Neural progenitor cell (in vitro differentiated cells): Measurements from ENCODE around the gene ITPRID1. TPM values are rescaled to one million over a fixed set of nuclear protein-coding genes. Genes with fewer than 3 reads are reported as not detected.
"Not testable (repeated sequence)": the region's sequence is repeated elsewhere in the genome, so short reads cannot be mapped to it uniquely, and the experiment has no call there.

Source experiments
- DNase-seq: peaks from one replicate; pipeline ENCODE4 v3.0.0-alpha.2; 2016; ENCODE audit warnings: low spot score
- H2AFZ ChIP-seq: fragments of 200-600 bp; sonication (generic); replicated peaks from 2 replicates; pipeline ENCODE4 v1.6.1; 2016; ENCODE audit warnings: antibody characterized with exemption
- H3F3A ChIP-seq: fragments of 200-600 bp; sonication (generic); 2 replicates; pipeline ENCODE4 v1.6.1; 2016; ENCODE audit warnings: antibody characterized with exemption, low read depth
- H3K27ac ChIP-seq: fragments of 200-600 bp; sonication (generic); 2 replicates; pipeline ENCODE4 v1.5.1; 2016; ENCODE audit warnings: mild to moderate bottlenecking
- H3K27me3 ChIP-seq: fragments of 200-600 bp; sonication (generic); 2 replicates; pipeline ENCODE4 v1.6.1; 2016; ENCODE audit warnings: mild to moderate bottlenecking, moderate library complexity
- H3K36me3 ChIP-seq: fragments of 200-600 bp; sonication (generic); 2 replicates; pipeline ENCODE4 v1.5.1; 2016
- H3K4me1 ChIP-seq: fragments of 200-600 bp; sonication (generic); 2 replicates; pipeline ENCODE4 v1.6.1; 2016; ENCODE audit warnings: mixed run types
- H3K4me2 ChIP-seq: fragments of 200-600 bp; sonication (generic); 2 replicates; pipeline ENCODE4 v1.6.1; 2016
- H3K4me3 ChIP-seq: fragments of 200-600 bp; sonication (generic); 2 replicates; pipeline ENCODE4 v1.5.1; 2016
- H3K79me2 ChIP-seq: fragments of 200-600 bp; sonication (generic); 2 replicates; pipeline ENCODE4 v1.6.1; 2016; ENCODE audit warnings: low read depth
- H3K9ac ChIP-seq: fragments of 200-600 bp; sonication (generic); 2 replicates; pipeline ENCODE4 v1.6.1; 2016
- H3K9me3 ChIP-seq: fragments of 200-600 bp; sonication (generic); 2 replicates; pipeline ENCODE4 v1.5.1; 2016; ENCODE audit warnings: low read depth
- H4K20me1 ChIP-seq: fragments of 200-600 bp; sonication (generic); 2 replicates; pipeline ENCODE4 v1.6.1; 2016; ENCODE audit warnings: low read depth
- H3K27ac Mint-ChIP-seq: 3 replicates; pipeline ENCODE4 v1.8.0; 2021; ENCODE audit warnings: mixed read lengths
- H3K27me3 Mint-ChIP-seq: 2 replicates; pipeline ENCODE4 v1.8.0; 2022; ENCODE audit warnings: low read depth, mild to moderate bottlenecking, inconsistent platforms, moderate library complexity, mixed read lengths; ENCODE audit not compliant: insufficient read depth
- H3K36me3 Mint-ChIP-seq: 3 replicates; pipeline ENCODE4 v1.8.0; 2021; ENCODE audit warnings: mixed read lengths
- H3K4me1 Mint-ChIP-seq: 3 replicates; pipeline ENCODE4 v1.8.0; 2021; ENCODE audit warnings: mixed read lengths
- H3K4me3 Mint-ChIP-seq: 3 replicates; pipeline ENCODE4 v1.8.0; 2021; ENCODE audit warnings: mild to moderate bottlenecking, moderate library complexity, mixed read lengths
- H3K9me3 Mint-ChIP-seq: 3 replicates; pipeline ENCODE4 v1.8.0; 2020; ENCODE audit warnings: mixed read lengths
- CTCF ChIP-seq: fragments of 200-600 bp; sonication (generic); IDR thresholded peaks from 2 replicates; pipeline ENCODE4 v1.5.1; 2017; ENCODE audit warnings: antibody characterized with exemption, mild to moderate bottlenecking
- EZH2 ChIP-seq: fragments of 200-600 bp; sonication (generic); IDR thresholded peaks from 2 replicates; pipeline ENCODE4 v1.6.1; 2017; ENCODE audit warnings: antibody characterized with exemption, mild to moderate bottlenecking, moderate library complexity
- EZH2phosphoT487 ChIP-seq: fragments of 200-600 bp; sonication (generic); IDR thresholded peaks from 2 replicates; pipeline ENCODE4 v1.6.1; 2017; ENCODE audit warnings: antibody characterized with exemption
- total RNA-seq: library from RNA; depleted of rRNA; stranded (reverse); fragments of >200 nt; gene quantifications from 2 replicates; pipeline ENCODE4 v1.2.3, GENCODE V29; 2015; ENCODE audit warnings: low replicate concordance

The ITPRID1 gene
- not detected in 2 replicates for total RNA-seq

- no peaks in the 10 kb centered on the region for H3K4me1 ChIP-seq
- TF ChIP-seq EZH2 = no peak
- no peak for TF ChIP-seq CTCF
- TF ChIP-seq EZH2phosphoT487 = no peak
- no peaks in the 10 kb centered on the region for H3K27me3 ChIP-seq
- no peaks in the 10 kb centered on the region for H3F3A ChIP-seq
- no peak within 1 kb of the TSS for H3K4me3 ChIP-seq
- Mint-ChIP-seq H3K27me3 (no peaks in the 10 kb centered on the region), H3K27ac (no peak within 1 kb of the TSS), H3K4me3 (no peak within 1 kb of the TSS), H3K9me3 (no peaks in the 10 kb centered on the region), H3K36me3 (no peaks in the 10 kb centered on the region), H3K4me1 (no peaks in the 10 kb centered on the region)
- H3K36me3 ChIP-seq = no peaks in the 10 kb centered on the region
- H3K27ac ChIP-seq = no peak within 1 kb of the TSS
- DNase-seq = no peak
- H3K4me2 ChIP-seq = no peak within 1 kb of the TSS
- no peaks in the 10 kb centered on the region for H4K20me1 ChIP-seq
- H3K9me3 ChIP-seq = no peaks in the 10 kb centered on the region
- no peaks in the 10 kb centered on the region for H3K79me2 ChIP-seq
- H3K9ac ChIP-seq = no peak within 1 kb of the TSS
- H2AFZ ChIP-seq = no peak within 1 kb of the TSS
Measured at GRCh38 chr7:31513790-31514189, at the start of gene ITPRID1. TSS of gene ITPRID1 (plus strand) at chr7:31514090. CDS start at chr7:31553025, 38,935 bp downstream.

GRCh38 chr7:31464601-31465000 lies 49.3 kb upstream of the ITPRID1 start:
- Histone ChIP-seq H3K9me3 (no peaks in the 10 kb centered on the region), H3K27ac (no peak overlapping the region), H3K4me1 (peaks cover 6% of the 10 kb centered on the region), H4K20me1 (no peaks in the 10 kb centered on the region), H3K36me3 (no peaks in the 10 kb centered on the region), H2AFZ (no peak overlapping the region), H3K27me3 (no peaks in the 10 kb centered on the region), H3K4me2 (no peak overlapping the region), H3K79me2 (no peaks in the 10 kb centered on the region), H3K4me3 (no peak overlapping the region), H3K9ac (no peak overlapping the region), H3F3A (no peaks in the 10 kb centered on the region)
- Mint-ChIP-seq H3K9me3 (no peaks in the 10 kb centered on the region), H3K36me3 (no peaks in the 10 kb centered on the region), H3K4me1 (peaks cover 9% of the 10 kb centered on the region), H3K4me3 (no peak overlapping the region), H3K27ac (no peak overlapping the region), H3K27me3 (no peaks in the 10 kb centered on the region)
- DNase-seq = no peak
- no peak for TF ChIP-seq EZH2phosphoT487

- TF ChIP-seq EZH2 (no peak), EZH2phosphoT487 (no peak), CTCF (no peak)
- Mint-ChIP-seq H3K4me1 (peaks cover 9% of the 10 kb centered on the region), H3K27me3 (no peaks in the 10 kb centered on the region), H3K9me3 (no peaks in the 10 kb centered on the region), H3K4me3 (no peak overlapping the region), H3K27ac (no peak overlapping the region), H3K36me3 (no peaks in the 10 kb centered on the region)
- Histone ChIP-seq H3K4me3 (no peak overlapping the region), H3F3A (no peaks in the 10 kb centered on the region), H3K4me1 (peaks cover 6% of the 10 kb centered on the region), H3K79me2 (no peaks in the 10 kb centered on the region), H3K4me2 (no peak overlapping the region), H3K9ac (no peak overlapping the region), H3K27ac (no peak overlapping the region), H2AFZ (no peak overlapping the region), H3K36me3 (no peaks in the 10 kb centered on the region), H3K9me3 (no peaks in the 10 kb centered on the region), H4K20me1 (no peaks in the 10 kb centered on the region), H3K27me3 (no peaks in the 10 kb centered on the region)
- no peak for DNase-seq
Measured at GRCh38 chr7:31465285-31465684, 48.6 kb upstream of the ITPRID1 start.

GRCh38 chr7:31466036-31466435 lies 47.9 kb upstream of the ITPRID1 start:
- no peaks in the 10 kb centered on the region for H3F3A ChIP-seq
- H3K36me3 ChIP-seq = no peaks in the 10 kb centered on the region
- TF ChIP-seq CTCF = no peak
- no peak for TF ChIP-seq EZH2phosphoT487
- TF ChIP-seq EZH2 = no peak
- H3K27ac ChIP-seq = no peak overlapping the region
- no peaks in the 10 kb centered on the region for H3K9me3 ChIP-seq
- no peaks in the 10 kb centered on the region for H4K20me1 ChIP-seq
- H2AFZ ChIP-seq = no peak overlapping the region
- DNase-seq = no peak
- Mint-ChIP-seq H3K4me1 (peaks cover 2% of the 10 kb centered on the region), H3K9me3 (no peaks in the 10 kb centered on the region), H3K36me3 (no peaks in the 10 kb centered on the region), H3K27ac (no peak overlapping the region), H3K27me3 (no peaks in the 10 kb centered on the region), H3K4me3 (no peak overlapping the region)
- H3K4me2 ChIP-seq = no peak overlapping the region
- no peaks in the 10 kb centered on the region for H3K27me3 ChIP-seq
- H3K79me2 ChIP-seq = no peaks in the 10 kb centered on the region
- H3K4me1 ChIP-seq = peaks cover 6% of the 10 kb centered on the region
- H3K4me3 ChIP-seq = no peak overlapping the region
- no peak overlapping the region for H3K9ac ChIP-seq

GRCh38 chr7:31470883-31471282 lies 43.0 kb upstream of the ITPRID1 start:
- not testable (repeated sequence) for H3K36me3 Mint-ChIP-seq, H3K4me1 ChIP-seq, H3K79me2 ChIP-seq, H3K27me3 ChIP-seq, H3K27ac ChIP-seq, H3K4me2 ChIP-seq, H3F3A ChIP-seq, H3K4me1 Mint-ChIP-seq, H3K9me3 Mint-ChIP-seq, H4K20me1 ChIP-seq, H3K27me3 Mint-ChIP-seq, H3K9me3 ChIP-seq, H2AFZ ChIP-seq, H3K4me3 ChIP-seq, H3K36me3 ChIP-seq, H3K4me3 Mint-ChIP-seq, H3K9ac ChIP-seq, DNase-seq, H3K27ac Mint-ChIP-seq
